Measurements from ENCODE around the gene SLC25A20. TPM values are rescaled to one million over a fixed set of nuclear protein-coding genes. Genes with fewer than 3 reads are reported as not detected.
A peak's percentile ranks its signal among the peaks of the same experiment; 100 is the strongest.

SLC25A20 gene
- polyA plus RNA-seq, 3 donors: 43.6 to 60.8 (median 56.1) TPM

DNA sequence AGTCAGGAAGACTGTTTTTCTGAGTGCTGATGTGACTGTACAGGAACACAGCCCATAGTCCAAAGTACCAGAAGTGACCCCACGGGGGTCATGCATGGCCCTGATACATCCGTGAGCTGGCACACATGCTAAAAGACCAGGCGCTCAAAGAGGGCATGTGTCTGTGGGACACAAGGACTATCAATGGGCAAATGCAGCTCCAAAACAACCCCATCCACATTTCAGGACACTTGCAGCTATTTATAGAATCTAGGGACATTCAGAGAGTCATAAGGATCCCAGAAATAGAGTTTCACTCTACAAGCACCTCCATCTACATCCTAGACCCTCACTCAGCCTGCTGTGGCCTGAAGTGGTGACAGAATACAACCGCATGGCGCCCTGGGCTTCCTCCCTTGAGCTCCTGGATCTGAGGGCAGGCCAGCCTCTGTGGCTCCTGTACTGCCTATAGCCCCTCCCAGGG is 17.0 kb downstream of the SLC25A20 start:
- no peak for TF ChIP-seq CTCF (IDR thresholded peaks at IDR 0.05)
- H3K9ac ChIP-seq (ENCODE audit: insufficient read depth, low read length, poor library complexity, severe bottlenecking): no peak overlapping the region
- H3K4me2 ChIP-seq (replicated peaks; ENCODE audit: extremely low read depth, low read length, poor library complexity, severe bottlenecking): no peak overlapping the region
- no peak overlapping the region for H3K27ac ChIP-seq (ENCODE audit: low read depth in 1 of 2, low read length in 2 of 2)
- Mint-ChIP-seq H3K9me3 (no peaks in the 10 kb centered on the region), H3K4me3 (no peak overlapping the region), H3K36me3 (peaks cover 52 to 94% of the 10 kb centered on the region in 2 donors), H3K4me1 (peaks cover 10% of the 10 kb centered on the region), H3K27me3 (ENCODE audit: low read depth in 3 of 3) (peaks cover 0 to 1% (median under 1%) of the 10 kb centered on the region in 3 donors), H3K27ac (peak overlapping the region in 2 of 7 donors; percentile 46 to 68)
- no peak overlapping the region for H3K4me3 ChIP-seq (replicated peaks in 1 of 3; ENCODE audit: low read depth in 2 of 3, low read length in 3 of 3)
- no peaks in the 10 kb centered on the region for H3K9me3 ChIP-seq (replicated peaks in 1 of 2; ENCODE audit: control insufficient read depth in 1 of 2, insufficient read depth in 1 of 2, low read length in 2 of 2)
- no peak for DNase-seq
- WGBS (ENCODE audit: insufficient coverage): 96% methylated on average over 3 of the region's 5 CpGs
- H3K27me3 ChIP-seq (ENCODE audit: control insufficient read depth in 2 of 2, insufficient read depth in 2 of 2, low read length in 2 of 2): no peaks in the 10 kb centered on the region
- peaks cover 40% of the 10 kb centered on the region for H4K20me1 ChIP-seq (ENCODE audit: insufficient read depth, low read length)
- intact Hi-C loops (cut with micrococcal nuclease): no loop called here
- peaks cover under 1% of the 10 kb centered on the region for H3K79me2 ChIP-seq (ENCODE audit: insufficient read depth, low read length)
- H3K4me1 ChIP-seq (ENCODE audit: control insufficient read depth in 1 of 2, insufficient read depth in 2 of 2, low read length in 2 of 2): no peaks in the 10 kb centered on the region
- H3K36me3 ChIP-seq (replicated peaks in 1 of 2; ENCODE audit: control insufficient read depth in 1 of 2, insufficient read depth in 2 of 2, low read length in 2 of 2): peaks cover 53 to 83% of the 10 kb centered on the region in 2 donors
- no peak overlapping the region for H2AFZ ChIP-seq (ENCODE audit: insufficient read depth, low read depth, low read length, poor library complexity, severe bottlenecking)

- H3K27ac Mint-ChIP-seq: peak overlapping the region in 4 of 7 donors; percentile 22 to 68 (median 44)
- Histone ChIP-seq H3K9me3 (replicated peaks in 1 of 2; ENCODE audit: control insufficient read depth in 1 of 2, insufficient read depth in 1 of 2, low read length in 2 of 2) (no peaks in the 10 kb centered on the region), H3K4me2 (replicated peaks; ENCODE audit: extremely low read depth, low read length, poor library complexity, severe bottlenecking) (no peak overlapping the region), H2AFZ (ENCODE audit: insufficient read depth, low read depth, low read length, poor library complexity, severe bottlenecking) (no peak overlapping the region), H3K9ac (ENCODE audit: insufficient read depth, low read length, poor library complexity, severe bottlenecking) (no peak overlapping the region), H3K27ac (ENCODE audit: low read depth in 1 of 2, low read length in 2 of 2) (peak overlapping the region in 1 of 2 donors; percentile 8), H3K4me1 (ENCODE audit: control insufficient read depth in 1 of 2, insufficient read depth in 2 of 2, low read length in 2 of 2) (no peaks in the 10 kb centered on the region), H3K36me3 (replicated peaks in 1 of 2; ENCODE audit: control insufficient read depth in 1 of 2, insufficient read depth in 2 of 2, low read length in 2 of 2) (peaks cover 53 to 84% of the 10 kb centered on the region in 2 donors), H3K27me3 (ENCODE audit: control insufficient read depth in 2 of 2, insufficient read depth in 2 of 2, low read length in 2 of 2) (no peaks in the 10 kb centered on the region), H4K20me1 (ENCODE audit: insufficient read depth, low read length) (peaks cover 34% of the 10 kb centered on the region), H3K4me3 (replicated peaks in 1 of 3; ENCODE audit: low read depth in 2 of 3, low read length in 3 of 3) (no peak overlapping the region), H3K79me2 (ENCODE audit: insufficient read depth, low read length) (no peaks in the 10 kb centered on the region)
- 100% methylated on average over 3 of the region's 3 CpGs for WGBS (ENCODE audit: insufficient coverage)
- peaks cover 10% of the 10 kb centered on the region for H3K4me1 Mint-ChIP-seq
- H3K27me3 Mint-ChIP-seq (ENCODE audit: low read depth in 3 of 3): peaks cover 0 to 1% (median 1%) of the 10 kb centered on the region in 3 donors
- intact Hi-C loops (cut with micrococcal nuclease): no loop called here
- DNase-seq: no peak
- peaks cover 53 to 97% of the 10 kb centered on the region in 2 donors for H3K36me3 Mint-ChIP-seq
- TF ChIP-seq CTCF (IDR thresholded peaks at IDR 0.05): no peak
- no peaks in the 10 kb centered on the region for H3K9me3 Mint-ChIP-seq
- H3K4me3 Mint-ChIP-seq: no peak overlapping the region
These were observed 17.7 kb downstream of the SLC25A20 start for GRCh38 chr3:48881006-48881405.

Measured in CD14-positive monocyte (primary cell).